ENCODE results near the gene TRDN.

GRCh38 chr6:123462152-123462551 is 174.6 kb downstream of the TRDN start:
- TF ChIP-seq CTCF (IDR thresholded peaks at IDR 0.05), result no peak
- no peak for TF ChIP-seq EP300 (IDR thresholded peaks at IDR 0.05)

All from ovary (tissue), 3 donors.